ENCODE results near the gene DNM1. TPM values are rescaled to one million over a fixed set of nuclear protein-coding genes. Genes with fewer than 3 reads are reported as not detected.

DNM1 gene
- total and polyA plus RNA-seq, 2 of the 8 experiments (the other 6 are each of a cell fraction or from before 2014, with no cell fraction given), result 34.3 to 62.7 TPM

DNA sequence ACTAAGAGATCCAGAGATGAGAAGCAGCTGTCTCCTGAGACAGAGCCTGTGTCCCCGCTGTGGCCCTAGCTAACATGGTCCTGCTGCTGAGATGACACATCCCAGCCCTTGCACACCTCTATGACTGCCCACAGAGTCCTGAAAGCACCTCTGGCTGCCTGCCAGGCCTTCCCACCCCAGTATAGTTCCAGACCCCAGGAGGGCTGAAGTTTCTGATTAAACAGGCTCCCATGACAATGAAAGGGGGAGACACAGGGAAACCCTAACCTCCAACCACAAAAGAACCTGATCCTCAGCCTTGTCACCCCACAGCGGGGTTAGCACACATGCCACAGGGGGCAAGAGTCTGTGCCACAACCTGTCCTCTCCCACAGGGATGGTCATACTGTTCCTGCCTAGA is 27.5 kb upstream of the DNM1 start (continued):
- TF ChIP-seq CHD7 (IDR thresholded peaks at IDR 0.05; ENCODE audit: insufficient replicate concordance, low read length) (no peak), POLR2AphosphoS5 (IDR thresholded peaks at IDR 0.05; ENCODE audit: low read depth, low read length) (no peak), CEBPB (IDR thresholded peaks at IDR 0.05; ENCODE audit: low read depth, low read length) (no peak), EGR1 (IDR thresholded peaks at IDR 0.05; ENCODE audit: borderline replicate concordance, low read depth, low read length) (no peak), KDM5A (IDR thresholded peaks at IDR 0.05; ENCODE audit: low read length) (no peak), CBX5 (IDR thresholded peaks at IDR 0.05; ENCODE audit: low read depth, low read length) (no peak), BACH1 (IDR thresholded peaks at IDR 0.05; ENCODE audit: low read length) (no peak), SIRT6 (IDR thresholded peaks at IDR 0.05; ENCODE audit: low read length) (no peak), NRF1 (IDR thresholded peaks at IDR 0.05; ENCODE audit: low read depth, low read length) (no peak), NANOG (IDR thresholded peaks at IDR 0.05; ENCODE audit: insufficient read depth, low read depth, low read length, poor library complexity, severe bottlenecking) (no peak), CTBP2 (IDR thresholded peaks at IDR 0.05; ENCODE audit: borderline replicate concordance, insufficient read depth, insufficient read length, low read length) (no peak), CHD2 (IDR thresholded peaks at IDR 0.05; ENCODE audit: low read length) (no peak), SIX5 (IDR thresholded peaks at IDR 0.05; ENCODE audit: low read depth, low read length) (no peak), TEAD4 (IDR thresholded peaks at IDR 0.05; ENCODE audit: low read depth, low read length) (no peak)
